Left kidney (tissue), 2 donors: ENCODE measurements around the gene HNF1A. TPM values are rescaled to one million over a fixed set of nuclear protein-coding genes. Genes with fewer than 3 reads are reported as not detected.

ENCODE experiments used
- DNase-seq: peaks from one replicate; pipeline ENCODE4 v3.0.0-alpha.2; 2013
- polyA plus RNA-seq: library from polyadenylated mRNA; unstranded; fragments of 120-200 nt; gene quantifications from one replicate; pipeline ENCODE4 v1.2.1, GENCODE V29; 2013; ENCODE audit not compliant: insufficient read length

The HNF1A gene
- polyA plus RNA-seq, 1 donor = 14.5 TPM

- no peak for DNase-seq
These were observed 72.4 kb downstream of the HNF1A start for GRCh38 chr12:121050725-121051124.

Other genes starting within 250 kb of the HNF1A start
- gene SPPL3, start 74.2 kb upstream of the HNF1A start, polyA plus RNA-seq = 86.5 TPM
- 18.4 TPM for gene C12orf43, start 37.9 kb downstream of the HNF1A start, polyA plus RNA-seq
- gene OASL, start 60.7 kb downstream of the HNF1A start, polyA plus RNA-seq = 0.10 TPM
- gene P2RX7, start 154.3 kb downstream of the HNF1A start, polyA plus RNA-seq = 1.0 TPM
- 30.4 TPM for gene P2RX4, start 231.6 kb downstream of the HNF1A start, polyA plus RNA-seq